H1 (cell line): ENCODE results near the gene PDLIM4. TPM values are rescaled to one million over a fixed set of nuclear protein-coding genes. Genes with fewer than 3 reads are reported as not detected.

Experiments used
- EZH2 ChIP-seq: fragments of 200-600 bp; sonication (generic); IDR thresholded peaks from 2 replicates; pipeline ENCODE4 v1.7.1; 2012; ENCODE audit warnings: low read depth, mild to moderate bottlenecking, moderate library complexity, low read length, inconsistent platforms; ENCODE audit not compliant: severe bottlenecking
- RNF2 ChIP-seq: fragments of 200-900, 300-1000 bp; sonication (generic); IDR thresholded peaks from 2 replicates; pipeline ENCODE4 v1.7.1; 2016; ENCODE audit warnings: borderline replicate concordance, low read depth, mild to moderate bottlenecking, antibody characterized with exemption, low read length; ENCODE audit not compliant: poor library complexity, severe bottlenecking; ENCODE audit errors: missing control alignments
- polyA plus RNA-seq, 7 experiments: library from polyadenylated mRNA; depleted of rRNA in 3 of 7; stranded (reverse) in 5 of 7; unstranded in 2 of 7; fragments of >200 nt in 5 of 7; fragments of 200-250 nt in 2 of 7; gene quantifications; 1 replicate in 5 of 7; 2 replicates in 1 of 7; 4 replicates in 1 of 7; pipeline versions ENCODE4 v1.2.1 to v1.2.3, GENCODE V29; 2011 to 2013; ENCODE audit warnings: missing spikeins in 2 of 7, mixed read lengths in 2 of 7
- total RNA-seq: library from RNA; stranded (reverse); fragmentation: NEBNext Ultra II Directional; extraction: Animal tissue kit (Norgen Biotek cat#: 25700); gene quantifications from 2 replicates; pipeline ENCODE4 v1.2.1, GENCODE V29; 2021

PDLIM4 gene
- total and polyA plus RNA-seq, 2 of the 8 experiments (the other 6 are each of a cell fraction or from before 2014, with no cell fraction given): 10.7 to 29.1 TPM

GRCh38 chr5:132257131-132258101 is at the start of gene PDLIM4 (continued):
- TF ChIP-seq RNF2: no peak
- no peak for TF ChIP-seq EZH2
- TF ChIP-seq, all 59 proteins: peak for 9
